HUES48 (cell line): ENCODE data around the gene CD164L2.
"Not testable (repeated sequence)": the region's sequence is repeated elsewhere in the genome, so short reads cannot be mapped to it uniquely, and the experiment has no call there.

Source experiments
- H3K27ac ChIP-seq: one replicate; pipeline ENCODE4 v1.7.0; 2013; ENCODE audit warnings: low read depth, low read length, inconsistent platforms
- H3K27me3 ChIP-seq: 2 replicates; pipeline ENCODE4 v1.6.1; 2013; ENCODE audit warnings: mild to moderate bottlenecking, low read length; ENCODE audit not compliant: control insufficient read depth, insufficient read depth
- H3K36me3 ChIP-seq: 2 replicates; pipeline ENCODE4 v1.6.1; 2013; ENCODE audit warnings: low read length; ENCODE audit not compliant: control insufficient read depth, insufficient read depth
- H3K4me1 ChIP-seq: 2 replicates; pipeline ENCODE4 v1.6.1; 2013; ENCODE audit warnings: mild to moderate bottlenecking, low read length; ENCODE audit not compliant: control insufficient read depth, insufficient read depth
- H3K4me3 ChIP-seq: 2 replicates; pipeline ENCODE4 v1.5.1; 2013; ENCODE audit warnings: mild to moderate bottlenecking, low read depth, low read length
- H3K9ac ChIP-seq: 2 replicates; pipeline ENCODE4 v1.6.1; 2013; ENCODE audit warnings: mild to moderate bottlenecking, low read depth, low read length, moderate library complexity
- H3K9me3 ChIP-seq: 2 replicates; pipeline ENCODE4 v1.6.1; 2013; ENCODE audit warnings: low read length; ENCODE audit not compliant: control insufficient read depth, insufficient read depth

The CD164L2 gene

GRCh38 chr1:27383039-27383605 is at the start of gene CD164L2:
CD164L2 (minus strand) TSS chr1:27383333; CDS start chr1:27383239, 94 bp downstream.
- Histone ChIP-seq H3K4me3 (peak within 1 kb of the TSS; percentile 58), H3K36me3 (no peaks in the 10 kb centered on the region), H3K27ac (no peak within 1 kb of the TSS), H3K27me3 (peaks cover 10% of the 10 kb centered on the region), H3K9me3 (no peaks in the 10 kb centered on the region), H3K9ac (no peak within 1 kb of the TSS), H3K4me1 (no peaks in the 10 kb centered on the region)

DNA sequence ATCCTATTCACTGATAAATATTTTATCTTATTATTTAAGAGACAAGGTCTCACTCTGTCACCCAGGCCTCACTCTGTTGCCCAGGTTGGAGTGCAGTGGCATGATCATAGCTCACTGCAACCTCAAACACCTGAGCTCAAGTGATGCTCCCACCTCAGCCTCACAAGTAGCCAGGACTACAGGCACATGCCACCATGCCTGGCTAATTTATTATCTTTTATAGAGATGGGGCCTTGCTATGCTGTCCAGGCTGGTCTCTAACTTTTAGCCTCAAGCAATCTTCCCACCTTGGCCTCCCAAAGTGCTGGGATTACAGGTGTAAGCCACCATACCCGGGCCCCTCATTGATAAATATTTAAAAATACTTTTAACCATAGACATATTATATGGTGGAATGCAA is 49.6 kb upstream of the CD164L2 start:
- H3K9ac ChIP-seq, H3K4me3 ChIP-seq, H3K27ac ChIP-seq, H3K9me3 ChIP-seq, H3K27me3 ChIP-seq, H3K36me3 ChIP-seq: not testable (repeated sequence)
- peaks cover 49% of the 10 kb centered on the region for H3K4me1 ChIP-seq

- no peak overlapping the region for H3K9ac ChIP-seq
- H3K27me3 ChIP-seq = no peaks in the 10 kb centered on the region
- peaks cover 20% of the 10 kb centered on the region for H3K36me3 ChIP-seq
- peak overlapping the region; percentile 5 for H3K27ac ChIP-seq
- H3K4me3 ChIP-seq = no peak overlapping the region
- H3K4me1 ChIP-seq = peaks cover 40% of the 10 kb centered on the region
- H3K9me3 ChIP-seq = no peaks in the 10 kb centered on the region
Measured at GRCh38 chr1:27431601-27431940, 48.4 kb upstream of the CD164L2 start.

GRCh38 chr1:27430903-27431600 is 47.9 kb upstream of the CD164L2 start:
- Histone ChIP-seq H3K36me3 (peaks cover 21% of the 10 kb centered on the region), H3K9ac (no peak overlapping the region), H3K27me3 (no peaks in the 10 kb centered on the region), H3K9me3 (no peaks in the 10 kb centered on the region), H3K27ac (peak overlapping the region; percentile 65), H3K4me1 (peaks cover 35% of the 10 kb centered on the region), H3K4me3 (no peak overlapping the region)

DNA sequence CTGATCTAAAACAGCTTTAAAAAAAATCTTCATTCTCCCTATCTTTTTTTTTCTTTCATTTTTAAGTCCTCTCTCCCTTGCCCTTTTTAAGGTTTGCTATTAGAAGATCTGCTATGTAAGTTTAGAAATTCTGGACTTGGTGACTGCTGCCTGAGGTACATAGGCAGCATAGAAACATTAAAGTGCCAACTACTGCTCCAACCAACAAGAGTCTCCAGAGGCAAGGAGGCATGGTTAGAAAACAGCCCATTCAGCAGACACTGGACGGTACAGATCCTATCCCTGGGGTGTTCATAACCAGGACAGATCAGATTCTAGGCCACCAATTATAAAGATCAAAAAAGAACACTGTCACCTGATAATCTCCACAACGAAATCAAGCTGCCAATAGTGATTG is 45.9 kb upstream of the CD164L2 start:
- H3K4me3 ChIP-seq = no peak overlapping the region
- no peak overlapping the region for H3K9ac ChIP-seq
- peaks cover 23% of the 10 kb centered on the region for H3K36me3 ChIP-seq
- H3K27me3 ChIP-seq = no peaks in the 10 kb centered on the region
- H3K27ac ChIP-seq = peak overlapping the region; percentile 78
- no peaks in the 10 kb centered on the region for H3K9me3 ChIP-seq
- peaks cover 34% of the 10 kb centered on the region for H3K4me1 ChIP-seq

DNA sequence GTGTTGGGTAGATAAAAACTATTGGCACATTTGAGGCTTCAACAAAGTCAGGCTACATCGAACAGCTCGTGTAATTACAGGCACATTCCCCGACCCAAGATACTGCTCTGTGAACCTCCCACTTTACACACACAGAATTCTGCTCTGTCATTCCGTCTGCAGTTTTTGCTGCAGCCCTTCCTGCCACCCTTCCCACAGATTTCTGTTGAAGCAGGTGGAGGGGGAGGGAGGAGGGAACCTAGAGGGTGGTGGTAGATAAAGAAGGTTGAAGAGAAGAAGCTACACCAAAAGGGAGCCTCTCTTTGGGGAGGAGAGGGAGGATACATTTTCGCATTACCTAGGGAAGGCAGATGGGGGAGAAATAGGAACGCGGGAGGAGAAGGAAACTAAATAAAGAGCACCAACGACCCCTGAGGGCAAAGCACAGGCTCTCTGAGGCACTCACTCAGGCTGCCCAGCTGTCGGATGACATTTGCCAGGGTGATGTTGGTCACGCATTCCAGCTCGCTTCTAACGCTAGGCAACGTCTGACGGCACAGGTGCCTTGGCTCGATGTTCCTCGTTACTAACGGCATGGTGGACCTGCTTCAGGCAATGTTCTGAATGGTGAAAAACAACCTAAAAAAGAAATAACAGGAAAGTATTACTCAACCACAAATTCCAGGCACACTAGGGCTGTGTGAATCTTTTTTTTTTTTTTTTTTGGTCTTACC is 45.3 kb upstream of the CD164L2 start:
- Histone ChIP-seq H3K4me3 (no peak overlapping the region), H3K9me3 (no peaks in the 10 kb centered on the region), H3K27me3 (no peaks in the 10 kb centered on the region), H3K27ac (peak overlapping the region; percentile 78), H3K9ac (peak overlapping the region; percentile 4; the same call in 1 of the 2 replicates), H3K36me3 (peaks cover 23% of the 10 kb centered on the region), H3K4me1 (peaks cover 38% of the 10 kb centered on the region)

DNA sequence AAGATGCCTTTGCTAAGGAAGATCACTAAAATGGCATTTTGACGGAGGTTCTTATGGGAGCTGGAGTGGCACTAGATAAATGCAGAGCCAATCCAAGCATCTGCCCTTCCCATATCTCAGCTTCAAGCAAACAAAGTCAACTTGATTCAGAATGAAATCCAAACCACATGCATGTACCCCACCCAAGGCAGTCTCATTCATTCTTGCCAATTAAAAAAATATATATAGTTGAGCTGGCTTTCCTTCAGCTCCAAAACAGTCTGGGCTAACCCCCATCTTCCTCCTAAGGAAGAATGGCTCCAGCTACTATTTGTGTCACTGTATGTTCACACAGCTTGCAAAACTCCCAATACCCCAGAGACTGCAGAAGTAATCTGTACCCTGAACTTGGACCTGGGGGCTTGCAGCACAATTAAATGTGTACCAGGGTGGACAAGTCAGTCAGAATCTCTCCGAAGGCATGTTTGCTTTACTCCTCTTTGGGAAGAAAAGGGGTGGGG is 44.7 kb upstream of the CD164L2 start:
- H3K4me3 ChIP-seq = no peak overlapping the region
- H3K27ac ChIP-seq = peak overlapping the region; percentile 78
- H3K9me3 ChIP-seq = no peaks in the 10 kb centered on the region
- peaks cover 38% of the 10 kb centered on the region for H3K4me1 ChIP-seq
- H3K9ac ChIP-seq = peak overlapping the region; percentile 4; the same call in 1 of the 2 replicates
- H3K36me3 ChIP-seq = peaks cover 23% of the 10 kb centered on the region
- no peaks in the 10 kb centered on the region for H3K27me3 ChIP-seq

GRCh38 chr1:27427329-27427728 is 44.2 kb upstream of the CD164L2 start:
- H3K9ac ChIP-seq = no peak overlapping the region
- peaks cover 23% of the 10 kb centered on the region for H3K36me3 ChIP-seq
- H3K4me1 ChIP-seq = peaks cover 38% of the 10 kb centered on the region
- H3K27me3 ChIP-seq = no peaks in the 10 kb centered on the region
- H3K27ac ChIP-seq = no peak overlapping the region
- H3K9me3 ChIP-seq = no peaks in the 10 kb centered on the region
- no peak overlapping the region for H3K4me3 ChIP-seq

DNA sequence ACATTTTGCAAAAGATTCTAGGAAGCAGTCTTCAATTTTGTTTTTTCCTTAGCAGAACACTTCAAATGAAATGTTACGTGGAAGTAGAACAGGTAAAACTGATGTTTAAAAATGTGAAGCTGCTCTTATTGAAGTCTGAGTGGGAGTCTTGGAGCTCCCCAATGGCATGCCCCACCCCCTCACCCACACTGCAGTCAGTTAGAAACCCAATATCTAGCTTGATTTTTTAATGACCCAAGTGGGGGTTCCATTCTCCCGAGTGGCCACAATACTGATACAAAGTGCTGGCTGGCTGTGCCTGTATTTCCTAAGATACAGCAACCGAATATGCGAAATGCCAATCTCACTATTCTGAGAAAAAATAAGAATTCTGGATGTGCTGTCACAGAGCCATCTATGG is 40.6 kb upstream of the CD164L2 start:
- no peak overlapping the region for H3K9ac ChIP-seq
- H3K4me3 ChIP-seq = no peak overlapping the region
- H3K4me1 ChIP-seq = peaks cover 30% of the 10 kb centered on the region
- H3K27ac ChIP-seq = no peak overlapping the region
- peaks cover 23% of the 10 kb centered on the region for H3K36me3 ChIP-seq
- no peaks in the 10 kb centered on the region for H3K27me3 ChIP-seq
- H3K9me3 ChIP-seq = no peaks in the 10 kb centered on the region

GRCh38 chr1:27418326-27419185 is 35.4 kb upstream of the CD164L2 start:
- peaks cover 20% of the 10 kb centered on the region for H3K4me1 ChIP-seq
- H3K4me3 ChIP-seq = no peak overlapping the region
- H3K27me3 ChIP-seq = no peaks in the 10 kb centered on the region
- peak overlapping the region; percentile 6; the same call in 1 of the 2 replicates for H3K9ac ChIP-seq
- peaks cover 41% of the 10 kb centered on the region for H3K36me3 ChIP-seq
- no peaks in the 10 kb centered on the region for H3K9me3 ChIP-seq
- H3K27ac ChIP-seq = peak overlapping the region; percentile 71
